22Rv1 (cell line): ENCODE results near the gene CRYGA.
"Not testable (repeated sequence)": the region's sequence is repeated elsewhere in the genome, so short reads cannot be mapped to it uniquely, and the experiment has no call there.

Source experiments
- H3K27ac ChIP-seq: fragments of 450-650 bp; 2 replicates; pipeline ENCODE4 v1.5.1; 2017
- CTCF ChIP-seq: fragments of 450-650 bp; IDR thresholded peaks from 2 replicates; pipeline ENCODE4 v1.5.1; 2017; ENCODE audit warnings: mild to moderate bottlenecking
- ZFX ChIP-seq: fragments of 450-650 bp; IDR thresholded peaks from 2 replicates; pipeline ENCODE4 v1.6.1; 2017; ENCODE audit warnings: antibody characterized with exemption, borderline replicate concordance

CRYGA gene

GRCh38 chr2:208134928-208135586 lies 28.3 kb downstream of the CRYGA start:
- TF ChIP-seq ZFX (no peak), CTCF (no peak)
- no peak overlapping the region for H3K27ac ChIP-seq

GRCh38 chr2:208130712-208131110 lies 32.7 kb downstream of the CRYGA start:
- no peak overlapping the region for H3K27ac ChIP-seq
- no peak for TF ChIP-seq ZFX
- no peak for TF ChIP-seq CTCF

GRCh38 chr2:208129744-208130711 lies 33.4 kb downstream of the CRYGA start, which contains the start of gene CRYGC:
Gene CRYGC (minus strand): TSS chr2:208129828. CDS start chr2:208129792, 36 bp downstream.
- no peak within 1 kb of the TSS for H3K27ac ChIP-seq

GRCh38 chr2:208128136-208128535 lies 35.3 kb downstream of the CRYGA start:
- H3K27ac ChIP-seq = no peak overlapping the region
- TF ChIP-seq ZFX = no peak
- TF ChIP-seq CTCF = no peak

More at GRCh38 chr2:208129744-208130711, 33.4 kb downstream of the CRYGA start, which contains the start of gene CRYGC:
- no peak for TF ChIP-seq ZFX
- no peak for TF ChIP-seq CTCF

- no peak overlapping the region for H3K27ac ChIP-seq
- TF ChIP-seq CTCF (no peak), ZFX (no peak)
Measured at GRCh38 chr2:208127090-208127489, 36.3 kb downstream of the CRYGA start.

GRCh38 chr2:208125251-208125650 lies 38.1 kb downstream of the CRYGA start:
- no peak overlapping the region for H3K27ac ChIP-seq
- no peak for TF ChIP-seq ZFX
- no peak for TF ChIP-seq CTCF

GRCh38 chr2:208124013-208124715 lies 39.2 kb downstream of the CRYGA start, which contains the start of gene CRYGD:
Gene CRYGD (minus strand): TSS chr2:208124524. CDS start chr2:208124473, 51 bp downstream.
- H3K27ac ChIP-seq = not testable (repeated sequence)
